K562 (cell line): ENCODE results near the gene AMN1. TPM values are rescaled to one million over a fixed set of nuclear protein-coding genes. Genes with fewer than 3 reads are reported as not detected.

Source experiments
- BACH1 ChIP-seq: fragments of 200-800 bp; sonication (Bioruptor generic); IDR thresholded peaks from 2 replicates; pipeline ENCODE4 v1.6.1; 2016; ENCODE audit warnings: missing genetic modification characterization, missing compliant biosample characterization
- CAMTA2 ChIP-seq: fragments of 250-450 bp; sonication (Bioruptor Pico); conservative IDR thresholded peaks from 2 replicates; pipeline ENCODE4 v1.5.1; 2022
- EP300 ChIP-seq: IDR thresholded peaks from 2 replicates; pipeline ENCODE4 v1.6.1; 2012; ENCODE audit warnings: low read length, improper control_type of control experiment
- EP400 ChIP-seq: fragments of 450-650 bp; IDR thresholded peaks from 2 replicates; pipeline ENCODE4 v1.6.1; 2017; ENCODE audit warnings: antibody characterized with exemption, mild to moderate bottlenecking, moderate library complexity
- JUNB ChIP-seq: fragments of 450-650 bp; formaldehyde crosslinking; conservative IDR thresholded peaks from 2 replicates; pipeline ENCODE4 v1.4.0; 2020; ENCODE audit warnings: mild to moderate bottlenecking
- KLF16 ChIP-seq: IDR thresholded peaks from 2 replicates; pipeline ENCODE4 v1.6.1; 2016; ENCODE audit warnings: antibody characterized with exemption
- LCOR ChIP-seq: sonication (generic); formaldehyde crosslinking; IDR thresholded peaks from 2 replicates; pipeline ENCODE4 v1.8.0; 2022; ENCODE audit warnings: mild to moderate bottlenecking, missing genetic modification reagents
- NFE2 ChIP-seq: IDR thresholded peaks from 2 replicates; pipeline ENCODE4 v1.6.1; 2014; ENCODE audit warnings: antibody characterized with exemption, low read depth
- RCOR1 ChIP-seq, 2 experiments: IDR thresholded peaks; 2 replicates each; pipeline ENCODE4 v1.6.1; 2012; ENCODE audit warnings: low read depth in 2 of 2, low read length in 2 of 2, borderline replicate concordance in 1 of 2, improper control_type of control experiment in 1 of 2
- SUPT5H ChIP-seq: fragments of 450-650 bp; IDR thresholded peaks from 2 replicates; pipeline ENCODE4 v1.6.1; 2016
- TBP ChIP-seq: optimal IDR thresholded peaks from 2 replicates; pipeline ENCODE3; 2011; ENCODE audit warnings: low read depth, low read length, improper control_type of control experiment
- polyA plus RNA-seq, 8 experiments: library from polyadenylated mRNA; depleted of rRNA in 4 of 8; stranded (reverse) in 5 of 8; unstranded in 3 of 8; fragments of >200 nt; fragmentation: Nextera tagmentation in 2 of 8; fragmentation: Illumina TruSeq in 1 of 8; extraction: Ambion mirVana in 2 of 8; extraction: Trizol in 1 of 8; gene quantifications; 2 replicates each; pipeline versions ENCODE4 v1.2.1 to v1.2.3, GENCODE V29; 2011 to 2014; ENCODE audit warnings: inconsistent platforms in 1 of 8, missing spikeins in 1 of 8
- total RNA-seq, 7 experiments: library from RNA; depleted of rRNA in 6 of 7; stranded (reverse); fragments of >200 nt in 6 of 7; fragmentation: Illumina TruSeq in 2 of 7; extraction: Trizol in 2 of 7; gene quantifications; 2 replicates each; pipeline versions ENCODE4 v1.2.1 to v1.2.3, GENCODE V29; 2011 to 2021; ENCODE audit warnings: low replicate concordance in 1 of 7
- TF ChIP-seq, protein P1 (sequence below): IDR thresholded peaks from 2 replicates; pipeline ENCODE4 v1.6.1; 2012; ENCODE audit warnings: low read depth, low read length, improper control_type of control experiment, borderline replicate concordance
- TF ChIP-seq, protein P2 (sequence below): fragments of 250-450 bp; sonication (Bioruptor Pico); IDR thresholded peaks from 2 replicates; pipeline ENCODE4 v1.4.0; 2020
- TF ChIP-seq, protein P3 (sequence below): fragments of 450-650 bp; IDR thresholded peaks from 2 replicates; pipeline ENCODE4 v1.6.1; 2016; ENCODE audit warnings: missing biosample characterization, missing genetic modification characterization
- TF ChIP-seq, protein P4 (sequence below): fragments of 250-450 bp; sonication (Bioruptor Pico); IDR thresholded peaks from 2 replicates; pipeline ENCODE4 v1.8.0; 2021; ENCODE audit warnings: moderate library complexity, mild to moderate bottlenecking, inconsistent platforms
- TF ChIP-seq, protein P5 (sequence below), 2 experiments: fragments of 450-650 bp in 1 of 2; sonication (generic) in 1 of 2; formaldehyde crosslinking in 1 of 2; IDR thresholded peaks in 1 of 2; conservative IDR thresholded peaks in 1 of 2; 2 replicates each; pipeline versions ENCODE4 v1.6.1 to v1.8.1; 2016 to 2023; ENCODE audit warnings: mild to moderate bottlenecking in 2 of 2, moderate library complexity in 2 of 2, inconsistent platforms in 1 of 2, missing genetic modification reagents in 1 of 2

AMN1 gene
- total and polyA plus RNA-seq, 9 of the 15 experiments (the other 6 are each of a cell fraction or from before 2014, with no cell fraction given) = 5.2 to 27.6 (median 13.0) TPM

DNA sequence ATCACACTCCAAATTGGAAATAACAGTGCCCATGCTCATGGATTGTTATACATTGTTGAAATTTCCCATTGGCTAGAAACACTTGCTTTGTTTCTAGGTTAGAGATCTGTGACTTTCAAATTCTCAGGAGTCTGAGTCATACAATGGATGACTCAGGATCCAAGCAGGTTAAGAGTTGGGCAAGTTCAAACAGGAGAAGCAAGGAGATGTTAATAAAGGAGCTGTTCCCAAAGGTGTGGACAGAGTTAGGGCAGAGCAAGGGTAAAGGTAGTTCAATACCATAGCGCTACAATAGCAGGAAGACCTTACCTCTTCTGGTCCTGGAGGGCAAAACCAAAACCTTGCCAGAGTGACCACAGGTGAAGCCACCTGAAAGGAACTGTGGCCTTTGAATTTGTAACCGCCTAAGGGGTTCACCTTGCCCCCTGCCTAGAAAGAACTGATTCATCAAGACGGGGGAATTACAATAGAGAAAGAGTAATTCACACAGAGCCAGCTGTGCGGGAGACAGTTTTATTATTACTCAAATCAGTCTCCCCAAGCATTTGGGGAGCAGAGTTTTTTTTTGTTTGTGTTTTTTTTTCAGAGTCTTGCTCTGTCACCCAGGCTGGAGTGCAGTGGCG is 4.2 kb upstream of the AMN1 start (continued):
- TF ChIP-seq, protein P1, sequence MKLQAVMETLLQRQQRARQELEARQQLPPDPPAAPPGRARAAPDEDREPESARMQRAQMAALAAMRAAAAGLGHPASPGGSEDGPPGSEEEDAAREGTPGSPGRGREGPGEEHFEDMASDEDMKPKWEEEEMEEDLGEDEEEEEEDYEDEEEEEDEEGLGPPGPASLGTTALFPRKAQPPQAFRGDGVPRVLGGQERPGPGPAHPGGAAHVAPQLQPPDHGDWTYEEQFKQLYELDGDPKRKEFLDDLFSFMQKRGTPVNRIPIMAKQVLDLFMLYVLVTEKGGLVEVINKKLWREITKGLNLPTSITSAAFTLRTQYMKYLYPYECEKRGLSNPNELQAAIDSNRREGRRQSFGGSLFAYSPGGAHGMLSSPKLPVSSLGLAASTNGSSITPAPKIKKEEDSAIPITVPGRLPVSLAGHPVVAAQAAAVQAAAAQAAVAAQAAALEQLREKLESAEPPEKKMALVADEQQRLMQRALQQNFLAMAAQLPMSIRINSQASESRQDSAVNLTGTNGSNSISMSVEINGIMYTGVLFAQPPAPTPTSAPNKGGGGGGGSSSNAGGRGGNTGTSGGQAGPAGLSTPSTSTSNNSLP = 0 out of 2 replicates have a peak, but pooled peaks have one; percentile 5
- TF ChIP-seq RCOR1 (IDR thresholded peaks at IDR 0.05; ENCODE audit: borderline replicate concordance in 1 of 2, low read depth in 2 of 2, low read length in 2 of 2) (peak in 1 of 2 experiments; percentile 51; a peak in 1 of 4 replicates), LCOR (0 out of 2 replicates have a peak, but pooled peaks have one; percentile 8), TBP (peak; percentile 32), SUPT5H (0 out of 2 replicates have a peak, but pooled peaks have one; percentile 31), NFE2 (peak; percentile 92), CAMTA2 (CRISPR knock-in tag) (no peak), BACH1 (tag) (peak; percentile 58), KLF16 (no peak), EP400 (0 out of 2 replicates have a peak, but pooled peaks have one; percentile 2), EP300 (peak; percentile 69; the same call in 1 of the 2 replicates), JUNB (CRISPR knock-in tag) (0 out of 2 replicates have a peak, but pooled peaks have one; percentile 11)
- TF ChIP-seq, protein P2, sequence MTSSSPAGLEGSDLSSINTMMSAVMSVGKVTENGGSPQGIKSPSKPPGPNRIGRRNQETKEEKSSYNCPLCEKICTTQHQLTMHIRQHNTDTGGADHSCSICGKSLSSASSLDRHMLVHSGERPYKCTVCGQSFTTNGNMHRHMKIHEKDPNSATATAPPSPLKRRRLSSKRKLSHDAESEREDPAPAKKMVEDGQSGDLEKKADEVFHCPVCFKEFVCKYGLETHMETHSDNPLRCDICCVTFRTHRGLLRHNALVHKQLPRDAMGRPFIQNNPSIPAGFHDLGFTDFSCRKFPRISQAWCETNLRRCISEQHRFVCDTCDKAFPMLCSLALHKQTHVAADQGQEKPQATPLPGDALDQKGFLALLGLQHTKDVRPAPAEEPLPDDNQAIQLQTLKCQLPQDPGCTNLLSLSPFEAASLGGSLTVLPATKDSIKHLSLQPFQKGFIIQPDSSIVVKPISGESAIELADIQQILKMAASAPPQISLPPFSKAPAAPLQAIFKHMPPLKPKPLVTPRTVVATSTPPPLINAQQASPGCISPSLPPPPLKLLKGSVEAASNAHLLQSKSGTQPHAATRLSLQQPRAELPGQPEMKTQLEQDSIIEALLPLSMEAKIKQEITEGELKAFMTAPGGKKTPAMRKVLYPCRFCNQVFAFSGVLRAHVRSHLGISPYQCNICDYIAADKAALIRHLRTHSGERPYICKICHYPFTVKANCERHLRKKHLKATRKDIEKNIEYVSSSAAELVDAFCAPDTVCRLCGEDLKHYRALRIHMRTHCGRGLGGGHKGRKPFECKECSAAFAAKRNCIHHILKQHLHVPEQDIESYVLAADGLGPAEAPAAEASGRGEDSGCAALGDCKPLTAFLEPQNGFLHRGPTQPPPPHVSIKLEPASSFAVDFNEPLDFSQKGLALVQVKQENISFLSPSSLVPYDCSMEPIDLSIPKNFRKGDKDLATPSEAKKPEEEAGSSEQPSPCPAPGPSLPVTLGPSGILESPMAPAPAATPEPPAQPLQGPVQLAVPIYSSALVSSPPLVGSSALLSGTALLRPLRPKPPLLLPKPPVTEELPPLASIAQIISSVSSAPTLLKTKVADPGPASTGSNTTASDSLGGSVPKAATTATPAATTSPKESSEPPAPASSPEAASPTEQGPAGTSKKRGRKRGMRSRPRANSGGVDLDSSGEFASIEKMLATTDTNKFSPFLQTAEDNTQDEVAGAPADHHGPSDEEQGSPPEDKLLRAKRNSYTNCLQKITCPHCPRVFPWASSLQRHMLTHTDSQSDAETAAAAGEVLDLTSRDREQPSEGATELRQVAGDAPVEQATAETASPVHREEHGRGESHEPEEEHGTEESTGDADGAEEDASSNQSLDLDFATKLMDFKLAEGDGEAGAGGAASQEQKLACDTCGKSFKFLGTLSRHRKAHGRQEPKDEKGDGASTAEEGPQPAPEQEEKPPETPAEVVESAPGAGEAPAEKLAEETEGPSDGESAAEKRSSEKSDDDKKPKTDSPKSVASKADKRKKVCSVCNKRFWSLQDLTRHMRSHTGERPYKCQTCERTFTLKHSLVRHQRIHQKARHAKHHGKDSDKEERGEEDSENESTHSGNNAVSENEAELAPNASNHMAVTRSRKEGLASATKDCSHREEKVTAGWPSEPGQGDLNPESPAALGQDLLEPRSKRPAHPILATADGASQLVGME (CRISPR knock-in tag) = no peak
- TF ChIP-seq, protein P3, sequence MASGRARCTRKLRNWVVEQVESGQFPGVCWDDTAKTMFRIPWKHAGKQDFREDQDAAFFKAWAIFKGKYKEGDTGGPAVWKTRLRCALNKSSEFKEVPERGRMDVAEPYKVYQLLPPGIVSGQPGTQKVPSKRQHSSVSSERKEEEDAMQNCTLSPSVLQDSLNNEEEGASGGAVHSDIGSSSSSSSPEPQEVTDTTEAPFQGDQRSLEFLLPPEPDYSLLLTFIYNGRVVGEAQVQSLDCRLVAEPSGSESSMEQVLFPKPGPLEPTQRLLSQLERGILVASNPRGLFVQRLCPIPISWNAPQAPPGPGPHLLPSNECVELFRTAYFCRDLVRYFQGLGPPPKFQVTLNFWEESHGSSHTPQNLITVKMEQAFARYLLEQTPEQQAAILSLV (tag) = no peak
- TF ChIP-seq, protein P4, sequence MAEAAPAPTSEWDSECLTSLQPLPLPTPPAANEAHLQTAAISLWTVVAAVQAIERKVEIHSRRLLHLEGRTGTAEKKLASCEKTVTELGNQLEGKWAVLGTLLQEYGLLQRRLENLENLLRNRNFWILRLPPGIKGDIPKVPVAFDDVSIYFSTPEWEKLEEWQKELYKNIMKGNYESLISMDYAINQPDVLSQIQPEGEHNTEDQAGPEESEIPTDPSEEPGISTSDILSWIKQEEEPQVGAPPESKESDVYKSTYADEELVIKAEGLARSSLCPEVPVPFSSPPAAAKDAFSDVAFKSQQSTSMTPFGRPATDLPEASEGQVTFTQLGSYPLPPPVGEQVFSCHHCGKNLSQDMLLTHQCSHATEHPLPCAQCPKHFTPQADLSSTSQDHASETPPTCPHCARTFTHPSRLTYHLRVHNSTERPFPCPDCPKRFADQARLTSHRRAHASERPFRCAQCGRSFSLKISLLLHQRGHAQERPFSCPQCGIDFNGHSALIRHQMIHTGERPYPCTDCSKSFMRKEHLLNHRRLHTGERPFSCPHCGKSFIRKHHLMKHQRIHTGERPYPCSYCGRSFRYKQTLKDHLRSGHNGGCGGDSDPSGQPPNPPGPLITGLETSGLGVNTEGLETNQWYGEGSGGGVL (CRISPR knock-in tag) = no peak
- TF ChIP-seq, protein P5, sequence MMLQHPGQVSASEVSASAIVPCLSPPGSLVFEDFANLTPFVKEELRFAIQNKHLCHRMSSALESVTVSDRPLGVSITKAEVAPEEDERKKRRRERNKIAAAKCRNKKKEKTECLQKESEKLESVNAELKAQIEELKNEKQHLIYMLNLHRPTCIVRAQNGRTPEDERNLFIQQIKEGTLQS (IDR thresholded peaks at IDR 0.05) = peak; percentile 98
- TF ChIP-seq, protein P5 (CRISPR knock-in tag; conservative IDR thresholded peaks at IDR 0.05) = no peak; the same call in 1 of the 2 replicates
